Stimulated activated naive CD8-positive, alpha-beta T cell treated with anti-CD3 and anti-CD28 coated beads, Interleukin-15, amount 100 ng/mL, for 72 hours (primary cell): ENCODE results near the gene GABBR2.

Experiments
- ATAC-seq: fragments of 150-1000 bp; cut with Tn5 transposase; 2 replicates; pipeline ENCODE4 v1.10.0; 2021; ENCODE audit warnings: mild to moderate bottlenecking, moderate library complexity
- DNase-seq, 2 donors: peaks; one replicate each; pipeline ENCODE4 v3.0.0; 2021 to 2022
- H3K27ac Mint-ChIP-seq, 2 donors: one replicate each; pipeline ENCODE4 v1.8.0; 2022; ENCODE audit warnings: mild to moderate bottlenecking in 2 of 2, mixed read lengths in 2 of 2, moderate library complexity in 2 of 2
- H3K27me3 Mint-ChIP-seq: one replicate; pipeline ENCODE4 v1.8.0; 2022; ENCODE audit warnings: mixed read lengths
- H3K4me1 Mint-ChIP-seq: one replicate; pipeline ENCODE4 v1.8.0; 2022; ENCODE audit warnings: mild to moderate bottlenecking, mixed read lengths
- H3K4me3 Mint-ChIP-seq, 2 donors: one replicate each; pipeline ENCODE4 v1.8.0; 2022; ENCODE audit warnings: mild to moderate bottlenecking in 2 of 2, mixed read lengths in 2 of 2, moderate library complexity in 1 of 2
- H3K9me3 Mint-ChIP-seq, 2 donors: one replicate each; pipeline ENCODE4 v1.8.0; 2022; ENCODE audit warnings: mixed read lengths in 2 of 2

GABBR2 gene

GRCh38 chr9:98730871-98731270, 22.1 kb upstream of the GABBR2 start:
- H3K4me3 Mint-ChIP-seq, result no peak overlapping the region
- no peaks in the 10 kb centered on the region for H3K4me1 Mint-ChIP-seq
- H3K9me3 Mint-ChIP-seq, result no peaks in the 10 kb centered on the region
- H3K27ac Mint-ChIP-seq, result no peak overlapping the region
- no peak for ATAC-seq
- DNase-seq, result no peak
- no peaks in the 10 kb centered on the region for H3K27me3 Mint-ChIP-seq

GRCh38 chr9:98728500-98728899, 19.8 kb upstream of the GABBR2 start:
- H3K27me3 Mint-ChIP-seq, result peaks cover 9% of the 10 kb centered on the region
- H3K4me3 Mint-ChIP-seq, result no peak overlapping the region
- H3K9me3 Mint-ChIP-seq, result no peaks in the 10 kb centered on the region
- no peak overlapping the region for H3K27ac Mint-ChIP-seq
- H3K4me1 Mint-ChIP-seq, result no peaks in the 10 kb centered on the region
- ATAC-seq (no peak), DNase-seq (no peak)

DNA sequence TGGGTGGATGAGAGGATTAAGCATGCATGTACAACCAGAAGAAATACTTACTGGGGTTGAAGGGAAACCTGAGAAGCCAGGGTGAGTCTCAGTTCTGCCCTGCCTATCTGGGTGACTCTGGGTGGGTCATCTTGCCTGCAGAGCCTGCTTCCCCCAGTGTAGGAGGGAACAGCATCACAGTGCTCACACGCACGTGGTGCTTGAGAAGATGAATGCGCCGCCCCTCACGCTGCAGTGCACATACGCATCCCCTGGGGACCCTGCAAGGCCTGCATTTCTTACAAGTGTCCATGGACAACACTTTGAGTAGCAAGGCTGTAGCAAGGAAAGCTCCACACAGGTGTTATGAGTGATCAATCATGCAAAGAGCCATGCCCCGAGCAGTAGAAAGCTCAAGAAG, 18.7 kb upstream of the GABBR2 start:
- no peaks in the 10 kb centered on the region for H3K4me1 Mint-ChIP-seq

GRCh38 chr9:98726735-98727134, 18.0 kb upstream of the GABBR2 start:
- no peak for DNase-seq
- Mint-ChIP-seq H3K4me1 (no peaks in the 10 kb centered on the region), H3K27ac (no peak overlapping the region), H3K9me3 (no peaks in the 10 kb centered on the region), H3K27me3 (peaks cover 21% of the 10 kb centered on the region), H3K4me3 (no peak overlapping the region)
- ATAC-seq, result no peak

More for the DNA sequence above, 18.7 kb upstream of the GABBR2 start:
- Mint-ChIP-seq H3K4me3 (no peak overlapping the region), H3K27me3 (peaks cover 20% of the 10 kb centered on the region), H3K9me3 (no peaks in the 10 kb centered on the region), H3K27ac (no peak overlapping the region)
- ATAC-seq (no peak), DNase-seq (no peak)

GRCh38 chr9:98724810-98725530, 16.2 kb upstream of the GABBR2 start:
- no peak for ATAC-seq
- no peak for DNase-seq
- no peak overlapping the region for H3K27ac Mint-ChIP-seq
- H3K4me3 Mint-ChIP-seq, result no peak overlapping the region
- peaks cover 21% of the 10 kb centered on the region for H3K27me3 Mint-ChIP-seq
- H3K4me1 Mint-ChIP-seq, result no peaks in the 10 kb centered on the region
- H3K9me3 Mint-ChIP-seq, result no peaks in the 10 kb centered on the region

DNA sequence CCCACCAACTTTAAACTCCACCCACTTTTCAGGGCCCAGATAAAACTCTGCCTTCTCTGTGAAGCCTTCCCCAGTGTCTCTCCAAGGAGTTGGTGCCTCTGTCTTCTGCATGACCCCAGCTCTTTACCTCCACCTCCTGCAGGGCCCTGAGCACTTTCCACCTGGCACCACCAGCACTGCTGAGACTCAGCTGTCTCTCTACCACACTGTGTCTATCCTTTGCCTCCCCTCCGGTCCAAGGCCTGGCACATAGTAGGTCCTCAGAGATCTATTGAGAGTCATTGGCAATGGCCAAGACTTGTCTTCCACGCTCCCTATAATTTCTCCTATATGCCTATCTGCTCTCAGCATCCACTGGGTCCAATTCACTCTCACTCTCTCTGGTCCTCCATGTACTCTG, 12.9 kb upstream of the GABBR2 start:
- Mint-ChIP-seq H3K27me3 (peaks cover 28% of the 10 kb centered on the region), H3K4me1 (no peaks in the 10 kb centered on the region), H3K4me3 (no peak overlapping the region), H3K27ac (no peak overlapping the region), H3K9me3 (no peaks in the 10 kb centered on the region)
- DNase-seq (no peak), ATAC-seq (no peak)

GRCh38 chr9:98720402-98720801, 11.7 kb upstream of the GABBR2 start:
- DNase-seq (no peak), ATAC-seq (no peak)
- Mint-ChIP-seq H3K9me3 (no peaks in the 10 kb centered on the region), H3K27me3 (peaks cover 37% of the 10 kb centered on the region), H3K4me1 (no peaks in the 10 kb centered on the region), H3K4me3 (no peak overlapping the region), H3K27ac (no peak overlapping the region)

- ATAC-seq (no peak), DNase-seq (no peak)
- Mint-ChIP-seq H3K27ac (no peak overlapping the region), H3K9me3 (no peaks in the 10 kb centered on the region), H3K4me1 (no peaks in the 10 kb centered on the region), H3K27me3 (peaks cover 41% of the 10 kb centered on the region), H3K4me3 (no peak overlapping the region)
Measured at GRCh38 chr9:98719055-98719454, 10.3 kb upstream of the GABBR2 start.

GRCh38 chr9:98714833-98715232, 6.1 kb upstream of the GABBR2 start:
- no peak for ATAC-seq
- no peaks in the 10 kb centered on the region for H3K9me3 Mint-ChIP-seq
- H3K4me3 Mint-ChIP-seq, result no peak overlapping the region
- H3K27ac Mint-ChIP-seq, result no peak overlapping the region
- peaks cover 45% of the 10 kb centered on the region for H3K27me3 Mint-ChIP-seq
- no peak for DNase-seq
- no peaks in the 10 kb centered on the region for H3K4me1 Mint-ChIP-seq

- Mint-ChIP-seq H3K9me3 (no peaks in the 10 kb centered on the region), H3K27ac (no peak overlapping the region), H3K4me3 (no peak overlapping the region), H3K4me1 (no peaks in the 10 kb centered on the region), H3K27me3 (peaks cover 55% of the 10 kb centered on the region)
- DNase-seq (no peak), ATAC-seq (peak; percentile 66)
Measured at GRCh38 chr9:98712987-98713386, 4.3 kb upstream of the GABBR2 start.

DNA sequence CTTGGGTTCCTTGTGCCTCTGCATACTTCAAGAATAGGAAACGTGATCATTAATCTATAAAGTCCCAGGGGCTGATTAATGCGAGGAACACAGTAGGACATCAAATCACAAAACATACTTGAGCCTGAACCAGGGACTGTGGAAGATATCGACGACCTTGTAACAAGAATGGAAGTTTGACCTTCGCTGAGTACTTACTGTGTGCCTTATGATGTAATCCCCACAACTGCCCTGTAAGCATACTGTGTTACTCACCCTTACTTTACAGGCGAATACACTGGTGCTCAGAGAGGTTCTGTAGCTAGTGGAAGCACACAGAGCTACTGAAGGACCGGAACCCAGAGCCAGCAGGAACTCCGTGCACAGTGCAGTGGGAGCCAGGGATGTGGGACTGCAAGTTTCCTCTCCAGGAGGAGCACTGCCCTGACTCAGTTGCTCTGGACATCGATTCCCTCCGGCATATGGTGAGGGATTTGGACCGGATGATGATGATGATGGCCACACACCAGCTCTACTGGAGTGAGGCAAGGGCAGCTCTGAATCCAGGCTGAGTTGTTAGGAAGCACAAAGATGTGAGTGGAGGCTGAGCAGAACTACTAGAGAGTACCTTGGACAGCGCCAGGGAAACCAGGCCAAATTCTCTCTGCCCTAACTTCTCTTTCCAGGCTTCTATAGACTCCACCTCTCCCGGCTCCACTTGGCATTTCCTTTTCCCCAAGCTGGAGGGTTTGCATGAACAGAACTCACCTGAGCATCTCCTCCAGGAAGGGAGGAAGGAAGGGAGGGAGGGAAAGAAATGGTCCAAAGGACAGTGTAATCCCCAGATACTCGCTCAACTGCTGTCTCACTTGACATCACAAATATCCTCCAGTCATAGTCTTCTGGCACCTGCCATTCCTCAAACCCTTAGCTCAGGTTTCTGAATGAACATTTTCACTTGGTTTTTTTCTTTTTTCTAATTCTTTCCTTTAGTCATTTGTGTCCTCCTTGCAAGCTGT, 1.5 kb upstream of the GABBR2 start:
- DNase-seq (no peak), ATAC-seq (no peak)
- H3K27me3 Mint-ChIP-seq, result peaks cover 66% of the 10 kb centered on the region

DNA sequence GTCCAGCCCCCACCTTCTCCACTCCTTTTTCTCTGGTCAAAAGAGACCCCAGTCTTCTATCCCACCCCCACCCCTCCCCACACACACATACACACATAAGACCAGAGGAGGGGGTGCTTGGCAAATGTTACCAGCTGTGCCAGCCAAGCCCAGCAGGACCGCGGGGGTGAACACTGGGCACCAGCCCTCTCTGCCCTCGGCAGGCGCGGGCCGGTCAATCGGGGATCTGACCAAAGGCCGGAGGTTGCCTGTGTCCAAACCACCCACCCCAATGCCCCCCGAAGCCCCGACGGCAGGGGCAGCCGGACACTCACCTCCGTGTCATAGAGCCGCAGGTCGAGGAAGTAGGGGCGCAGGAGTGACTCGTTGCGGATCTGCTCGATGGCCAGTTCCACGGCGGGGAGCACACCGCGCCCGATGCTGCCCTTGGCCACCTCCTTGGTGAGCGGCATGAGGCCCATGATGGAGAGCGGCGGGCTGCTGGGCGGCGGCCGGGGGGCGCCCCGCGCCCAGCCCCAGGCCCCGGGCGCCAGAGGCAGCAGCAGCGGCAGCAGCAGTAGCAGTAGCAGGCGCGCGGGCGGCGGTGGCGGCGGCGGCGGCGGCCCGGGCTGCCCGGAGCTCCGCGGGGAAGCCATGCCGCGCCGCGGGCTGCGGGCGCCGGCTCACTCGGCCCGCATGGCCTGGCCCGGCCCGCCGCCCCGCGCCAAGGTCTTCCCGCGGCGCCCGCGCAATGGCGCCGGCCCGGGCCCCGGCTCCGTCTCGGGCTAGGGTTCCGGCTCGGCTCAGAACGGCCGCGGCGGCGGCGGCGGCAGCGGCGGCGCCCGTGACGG, 417 bp downstream of the GABBR2 start:
- no peak for ATAC-seq
- peaks cover 71% of the 10 kb centered on the region for H3K27me3 Mint-ChIP-seq
- DNase-seq, result no peak
- H3K4me1 Mint-ChIP-seq, result no peaks in the 10 kb centered on the region
- H3K4me3 Mint-ChIP-seq, result no peak overlapping the region
- H3K9me3 Mint-ChIP-seq, result no peaks in the 10 kb centered on the region
- no peak overlapping the region for H3K27ac Mint-ChIP-seq

More for the DNA sequence above, 1.5 kb upstream of the GABBR2 start:
- H3K4me3 Mint-ChIP-seq, result peak overlapping the region in 1 of 2 donors; percentile 41
- H3K4me1 Mint-ChIP-seq, result no peaks in the 10 kb centered on the region
- H3K27ac Mint-ChIP-seq, result no peak overlapping the region
- H3K9me3 Mint-ChIP-seq, result no peaks in the 10 kb centered on the region

DNA sequence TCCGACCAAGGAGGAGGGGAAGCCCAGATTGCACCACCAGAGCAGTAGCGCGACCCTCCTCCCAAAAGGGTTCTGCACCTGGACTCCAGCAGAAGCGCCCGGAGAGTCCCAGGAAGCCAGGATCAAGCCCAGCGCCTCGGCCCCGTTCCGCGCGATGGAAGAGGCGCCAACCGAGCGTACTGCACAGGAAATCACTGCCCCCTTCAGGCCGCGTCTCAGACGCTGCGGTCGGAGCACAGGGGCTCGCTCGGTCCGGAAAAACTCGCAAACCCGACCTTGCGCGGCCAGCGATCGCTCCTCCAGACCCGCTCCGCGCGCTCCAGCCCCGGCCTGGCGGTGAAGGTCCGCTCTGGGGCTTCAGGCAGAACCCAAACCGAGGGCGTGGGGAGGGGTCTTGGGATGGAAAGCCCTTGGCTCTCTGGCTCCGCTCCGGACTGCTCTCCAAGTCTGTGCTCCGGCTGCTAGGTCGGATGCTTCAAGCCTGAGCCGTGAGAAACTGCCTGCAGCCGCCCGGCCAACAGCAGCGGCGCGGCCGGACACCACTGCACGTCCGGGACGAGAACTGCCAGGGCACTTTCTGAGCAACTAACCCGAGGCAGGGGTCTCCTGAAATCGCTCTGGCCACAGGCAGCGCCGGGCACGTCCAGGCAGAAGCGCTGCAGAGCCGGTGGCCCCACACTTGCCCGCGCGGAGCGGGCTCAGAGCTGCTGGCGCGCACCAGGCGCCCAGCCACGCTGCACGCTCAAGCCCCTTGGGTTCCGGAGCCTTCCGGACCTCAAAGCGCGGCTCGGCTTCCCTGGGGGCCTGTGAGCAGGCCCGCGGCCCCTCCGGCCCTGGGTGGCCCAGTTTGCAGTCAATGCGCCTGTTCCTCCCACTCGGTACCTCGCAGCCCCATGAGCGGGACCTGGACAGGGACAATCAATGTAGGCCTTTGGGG, 1.3 kb downstream of the GABBR2 start:
- H3K27me3 Mint-ChIP-seq, result peaks cover 71% of the 10 kb centered on the region
- peak overlapping the region in 1 of 2 donors; percentile 28 for H3K4me3 Mint-ChIP-seq
- H3K4me1 Mint-ChIP-seq, result no peaks in the 10 kb centered on the region
- peak; percentile 26 to 30 for DNase-seq
- H3K27ac Mint-ChIP-seq, result no peak overlapping the region
- no peaks in the 10 kb centered on the region for H3K9me3 Mint-ChIP-seq
- ATAC-seq, result peak; percentile 65

DNA sequence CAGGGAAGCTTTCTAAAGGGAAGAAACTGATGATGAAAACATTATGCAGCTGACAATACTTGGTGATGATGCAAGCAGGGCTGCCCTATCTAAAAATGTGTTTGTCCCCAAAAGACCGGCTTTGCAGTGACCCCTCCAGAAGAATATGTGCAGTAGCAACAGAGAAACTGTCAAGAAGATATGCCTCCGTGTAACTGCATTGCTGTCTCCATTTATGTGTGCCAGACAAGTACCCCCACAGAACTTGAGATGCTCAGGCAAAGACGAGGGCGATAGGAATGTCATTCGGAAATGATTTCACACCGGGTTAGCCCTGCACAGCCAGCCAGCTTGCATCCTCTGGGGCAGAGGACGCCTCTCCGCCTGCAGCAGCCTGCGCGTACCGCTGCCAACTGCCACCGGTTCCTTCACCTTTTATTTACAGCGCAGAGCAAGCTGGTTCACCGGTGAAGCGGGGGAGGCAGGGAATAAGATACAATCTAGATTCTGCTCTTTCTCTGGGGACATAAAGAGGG, 2.0 kb downstream of the GABBR2 start:
- Mint-ChIP-seq H3K27ac (no peak overlapping the region), H3K9me3 (no peaks in the 10 kb centered on the region), H3K4me3 (peak overlapping the region in 1 of 2 donors; percentile 28), H3K27me3 (peaks cover 69% of the 10 kb centered on the region), H3K4me1 (no peaks in the 10 kb centered on the region)
- ATAC-seq, result no peak
- no peak for DNase-seq
